GM18502 (cell line): ENCODE results near the gene ZFAND2B.

ENCODE experiments used
- ATAC-seq: cut with Tn5 transposase; IDR thresholded peaks from one replicate; pipeline ENCODE4 v1.9.1; 2021; ENCODE audit warnings: mild to moderate bottlenecking; ENCODE audit not compliant: unreplicated experiment, poor library complexity

The ZFAND2B gene

DNA sequence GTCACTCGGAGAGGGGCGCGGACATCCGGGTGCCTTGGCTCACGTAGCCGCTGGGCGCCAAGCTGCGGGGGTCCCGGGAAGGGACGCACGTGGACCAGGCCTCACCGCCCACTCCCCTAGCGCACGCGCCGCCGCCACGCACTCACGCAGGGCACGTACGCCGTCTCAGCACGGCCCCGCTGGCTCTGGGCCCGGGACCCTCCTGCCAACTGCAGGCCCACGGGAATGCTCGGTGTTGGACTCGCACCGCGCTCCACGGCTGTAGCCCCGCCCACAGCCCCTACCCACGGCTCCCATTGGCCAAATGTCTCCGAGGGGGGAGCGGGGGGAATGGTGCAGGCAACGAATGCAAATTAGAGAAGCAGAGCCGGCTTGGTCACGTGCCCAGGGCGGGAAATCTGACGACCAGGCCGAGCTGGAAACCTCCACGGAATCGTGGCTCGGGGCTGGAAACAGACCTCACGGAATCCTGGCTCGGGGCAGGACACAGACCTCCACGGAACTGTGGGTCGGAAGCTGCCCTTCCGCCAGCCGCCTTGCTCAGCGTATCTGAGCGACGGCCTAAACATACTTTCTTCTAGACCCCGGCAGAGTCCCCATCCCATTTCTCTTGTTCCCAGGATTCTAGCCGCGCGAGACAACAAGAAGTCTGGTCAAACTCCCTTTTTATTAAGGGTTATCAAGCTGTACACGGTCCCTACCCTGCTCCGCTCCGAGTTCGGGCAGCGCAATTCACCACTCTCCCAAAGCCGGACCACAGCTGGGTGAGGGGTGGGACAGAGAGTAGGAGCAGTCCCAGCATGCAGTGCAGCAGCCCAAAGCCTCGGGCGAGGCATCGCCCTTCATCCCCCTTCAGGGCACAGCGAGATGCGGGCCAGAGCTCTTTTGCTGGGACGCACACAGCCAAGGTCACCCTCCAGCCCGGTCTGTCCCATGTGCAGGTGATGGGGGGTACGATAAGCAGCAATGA is 12.4 kb downstream of the ZFAND2B start, which contains the start of gene ABCB6:
Gene ABCB6, minus strand, starts transcription at position 227 of the 970 bp plus-strand sequence. CDS start 285 bp downstream, outside the sequence.
- ATAC-seq, result peak; percentile 82

DNA sequence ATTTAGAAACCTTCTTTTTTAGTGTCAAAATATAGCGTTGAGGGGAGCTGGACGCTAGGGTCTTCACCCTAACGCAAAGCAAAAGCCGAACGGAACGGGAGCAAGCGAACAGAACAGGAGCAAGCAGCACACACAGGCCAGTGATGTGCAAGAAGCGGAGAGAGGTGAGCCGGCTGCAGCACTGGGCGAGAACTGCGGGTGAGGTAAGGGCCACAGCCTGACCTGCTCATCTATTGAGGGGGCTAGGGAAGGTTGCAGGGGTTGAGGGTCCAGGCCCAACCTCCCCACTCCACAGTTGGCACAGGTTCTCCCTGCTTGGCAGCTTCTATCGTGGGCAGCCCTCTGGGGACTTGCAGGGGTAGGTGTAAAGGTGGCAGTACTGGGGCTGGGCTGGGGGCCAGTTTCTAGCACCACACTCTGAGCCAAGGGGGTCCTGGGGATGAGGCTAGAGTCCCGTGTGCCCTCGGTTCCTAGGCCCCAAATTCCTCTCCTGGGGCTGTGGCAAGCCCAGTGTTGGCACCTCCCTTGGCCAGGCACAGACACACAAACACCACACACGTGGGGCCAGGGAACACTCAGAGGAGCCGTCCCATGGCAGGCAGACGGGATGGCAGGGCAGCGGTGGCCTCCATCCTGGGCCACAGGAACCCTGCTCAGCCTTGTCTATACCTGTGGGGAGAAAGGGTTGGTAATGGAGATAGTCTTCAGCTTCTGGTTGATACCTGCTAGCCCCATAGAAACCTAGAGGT is 13.4 kb downstream of the ZFAND2B start:
- no peak for ATAC-seq

DNA sequence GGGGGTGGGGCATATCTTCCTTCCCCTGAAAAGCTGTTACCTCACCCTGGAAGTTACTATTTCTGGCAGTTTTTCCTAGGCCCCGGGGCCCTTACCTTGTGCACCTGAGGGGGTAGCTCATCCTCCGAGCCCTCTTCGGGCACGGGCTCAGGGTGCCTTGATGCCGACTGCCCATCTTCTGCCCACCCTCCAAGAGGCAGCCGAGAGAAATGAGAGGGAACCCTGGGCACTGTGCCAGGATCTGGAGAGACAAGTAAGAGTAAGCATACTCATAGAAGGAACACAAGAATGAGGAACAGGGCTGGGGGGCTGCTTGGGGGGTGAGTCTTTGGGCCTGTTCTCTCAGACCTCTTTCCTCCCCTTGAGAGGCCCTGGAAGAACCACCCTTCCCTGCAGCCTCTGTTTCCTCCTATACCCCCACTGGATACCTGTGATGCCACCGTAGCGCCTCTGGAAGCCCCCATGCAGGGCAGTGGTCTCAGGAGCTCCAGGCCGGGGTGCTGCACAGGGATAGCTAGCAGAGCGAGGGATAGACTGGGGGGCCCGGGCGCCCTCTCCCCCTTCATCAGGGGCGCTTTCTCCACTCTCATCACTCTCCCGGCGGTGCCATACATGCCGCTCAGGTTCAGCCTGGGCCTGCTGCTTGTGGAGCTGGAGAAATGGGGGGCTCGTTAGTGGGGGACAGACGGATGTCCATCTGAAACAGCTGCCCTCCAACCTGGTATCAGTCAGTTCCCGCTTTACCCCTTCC is 14.2 kb downstream of the ZFAND2B start:
- no peak for ATAC-seq

- ATAC-seq, result no peak
Observed at GRCh38 chr2:219221957-219222518, 15.5 kb downstream of the ZFAND2B start.

GRCh38 chr2:219223831-219224610 is 17.4 kb downstream of the ZFAND2B start:
- no peak for ATAC-seq

DNA sequence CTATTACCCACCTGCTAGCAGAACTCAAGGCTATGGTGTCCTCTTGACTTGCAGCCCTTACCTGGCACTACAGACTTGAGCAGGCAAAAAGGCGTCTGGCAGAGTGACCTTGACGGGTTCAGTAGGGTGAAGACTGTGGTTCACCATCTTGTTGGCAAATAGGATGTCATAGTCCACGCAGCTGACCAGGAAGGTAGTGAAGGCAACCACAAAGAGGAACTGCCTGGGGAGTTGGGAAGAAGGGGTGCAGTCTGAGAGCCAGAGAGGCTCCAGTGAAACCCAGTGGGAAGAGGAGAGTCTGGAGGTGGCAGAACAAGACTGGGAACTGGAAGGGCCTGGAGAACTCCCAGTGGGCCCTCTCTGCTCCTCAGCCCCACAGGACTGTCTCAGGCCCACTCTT is 18.8 kb downstream of the ZFAND2B start:
- no peak for ATAC-seq

DNA sequence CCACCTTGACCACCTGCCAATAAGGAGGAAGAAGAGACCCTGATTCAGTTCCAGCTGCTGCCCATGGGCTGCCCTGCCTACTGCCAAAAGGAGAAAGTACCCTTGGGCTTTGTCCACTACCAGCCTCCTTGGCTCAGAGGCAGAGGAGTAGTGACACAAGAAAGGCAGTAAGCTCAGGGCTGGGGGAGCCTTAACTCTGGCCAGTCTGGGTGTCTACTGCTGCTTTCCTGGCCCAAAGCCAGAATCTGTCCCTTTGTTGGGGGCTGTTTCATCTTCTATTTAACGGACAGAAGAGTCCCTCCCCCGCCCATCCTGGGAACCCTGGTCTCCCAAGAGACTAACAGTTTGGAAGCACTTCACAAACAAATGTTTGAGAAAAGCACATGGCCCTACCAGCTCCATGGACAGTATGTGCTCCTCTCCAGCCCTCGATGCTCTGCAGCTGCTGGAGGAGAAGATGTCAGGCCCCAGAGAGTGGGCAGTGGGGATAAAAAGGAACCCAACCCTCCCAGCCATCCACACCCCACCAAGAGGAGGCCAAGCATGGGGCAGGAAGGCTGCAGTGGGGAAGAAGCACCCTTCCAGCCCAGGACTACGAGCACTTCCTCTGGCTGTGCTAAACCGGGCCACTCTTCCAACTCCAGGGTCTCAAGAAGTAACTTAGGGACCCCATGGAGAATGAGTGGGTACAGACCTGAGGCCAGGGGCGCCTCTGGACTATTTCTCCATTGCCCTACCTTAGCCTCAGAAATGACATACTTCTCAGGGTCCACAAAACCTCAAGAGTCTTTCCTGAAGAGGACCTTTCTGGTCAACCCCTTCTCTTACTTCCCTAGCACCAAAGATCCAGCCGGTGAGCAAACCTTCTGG is 21.7 kb downstream of the ZFAND2B start:
- ATAC-seq, result no peak

DNA sequence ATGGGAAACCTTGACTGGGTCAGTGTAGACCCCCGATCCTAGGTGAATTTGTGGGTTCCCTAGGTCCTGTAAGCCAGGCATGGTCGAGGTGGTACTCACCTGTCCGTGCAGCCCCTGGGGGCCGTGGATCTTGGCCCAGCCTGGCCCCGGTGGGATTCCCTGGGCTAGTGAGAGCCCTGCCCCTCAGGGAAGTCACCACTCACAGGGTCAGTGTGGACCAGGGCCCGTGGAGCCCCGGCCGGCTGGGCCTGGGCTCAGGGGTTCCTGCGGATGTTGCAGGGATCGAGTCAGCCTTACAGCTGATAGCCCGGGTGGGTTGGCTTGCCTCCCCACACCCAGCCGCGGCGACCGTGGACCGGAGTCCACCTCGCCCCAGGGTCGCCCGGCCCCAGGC is 22.3 kb downstream of the ZFAND2B start:
- ATAC-seq, result no peak

GRCh38 chr2:219229305-219230058 is 22.9 kb downstream of the ZFAND2B start, which contains the start of the genes ANKZF1 and ATG9A:
Gene ANKZF1 (plus strand): TSS chr2:219229806. CDS start chr2:219230258, 452 bp downstream.
Gene ATG9A (minus strand): TSS chr2:219229636. CDS start chr2:219228024, 1,612 bp downstream.
- ATAC-seq, result peak; percentile 97

GRCh38 chr2:219230059-219230540 is 23.5 kb downstream of the ZFAND2B start:
- peak; percentile 24 for ATAC-seq

DNA sequence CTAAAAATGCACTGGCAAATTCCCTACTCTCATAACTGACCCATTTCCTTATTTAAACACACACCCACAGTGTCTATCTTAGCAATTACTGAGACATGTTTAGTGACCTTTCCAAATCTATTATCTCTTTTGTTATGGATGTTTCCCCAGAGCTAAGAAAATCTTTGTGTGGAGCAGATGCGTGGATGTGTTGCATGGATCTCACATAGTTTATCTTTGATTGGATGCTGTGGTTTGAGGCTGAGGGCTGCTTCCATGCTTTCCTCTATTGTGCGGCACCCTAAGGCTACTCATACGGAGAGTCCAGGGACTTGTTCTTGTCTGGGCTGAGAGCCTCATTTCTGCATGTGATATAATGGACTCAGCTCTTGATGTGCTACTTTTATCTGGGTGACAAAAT is 27.7 kb downstream of the ZFAND2B start:
- ATAC-seq, result no peak

- no peak for ATAC-seq
Observed at GRCh38 chr2:219243291-219243761, 36.7 kb downstream of the ZFAND2B start.

GRCh38 chr2:219244789-219245147 is 38.2 kb downstream of the ZFAND2B start:
- no peak for ATAC-seq

GRCh38 chr2:219245148-219245898 is 38.7 kb downstream of the ZFAND2B start, which contains the start of the genes GLB1L and STK16:
Gene GLB1L (minus strand): TSS chr2:219245444. CDS start chr2:219243573, 1,871 bp downstream.
Gene STK16 (plus strand): TSS chr2:219245479. CDS start chr2:219246000, 521 bp downstream.
- ATAC-seq, result peak; percentile 80

DNA sequence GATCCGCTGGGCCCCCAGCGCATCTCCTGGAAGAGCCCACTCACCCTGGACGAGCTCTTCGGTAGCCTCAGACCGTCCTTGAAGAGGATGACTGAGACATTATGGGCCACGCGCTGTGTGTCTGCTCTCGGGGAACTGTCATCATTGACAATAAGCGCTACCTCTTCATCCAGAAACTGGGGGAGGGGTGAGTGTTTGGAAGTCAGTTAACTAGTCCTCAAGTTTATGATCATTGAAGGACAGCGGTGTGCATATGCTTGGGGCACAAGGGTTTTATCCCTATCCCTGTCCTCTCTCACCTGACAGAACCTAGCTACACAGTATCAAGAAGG is 39.3 kb downstream of the ZFAND2B start:
- ATAC-seq, result no peak

DNA sequence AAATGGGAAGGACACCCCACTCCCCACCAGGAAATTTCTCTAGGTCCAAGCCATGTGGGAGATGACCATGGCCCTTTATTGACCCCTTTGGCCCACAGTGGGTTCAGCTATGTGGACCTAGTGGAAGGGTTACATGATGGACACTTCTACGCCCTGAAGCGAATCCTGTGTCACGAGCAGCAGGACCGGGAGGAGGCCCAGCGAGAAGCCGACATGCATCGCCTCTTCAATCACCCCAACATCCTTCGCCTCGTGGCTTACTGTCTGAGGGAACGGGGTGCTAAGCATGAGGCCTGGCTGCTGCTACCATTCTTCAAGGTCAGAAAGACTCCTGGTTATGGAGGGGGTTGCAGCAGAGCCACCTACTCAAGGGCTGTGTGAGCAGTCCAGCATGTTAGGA is 40.0 kb downstream of the ZFAND2B start:
- no peak for ATAC-seq
